ENCODE results near the gene ADAMTS16. TPM values are rescaled to one million over a fixed set of nuclear protein-coding genes. Genes with fewer than 3 reads are reported as not detected.
A peak's percentile ranks its signal among the peaks of the same experiment; 100 is the strongest.

The ADAMTS16 gene
- polyA plus RNA-seq, 4 donors = 43.5 to 84.3 (median 72.6) TPM

GRCh38 chr5:5335700-5336264 is 195.7 kb downstream of the ADAMTS16 start:
- no peak for DNase-seq (ENCODE audit: low read depth in 4 of 4, low spot score in 3 of 4)

- DNase-seq (ENCODE audit: low read depth in 4 of 4, low spot score in 3 of 4) = no peak
Measured at GRCh38 chr5:5339257-5339656, 199.1 kb downstream of the ADAMTS16 start.

GRCh38 chr5:5340206-5340729 is 200.1 kb downstream of the ADAMTS16 start:
- DNase-seq (ENCODE audit: low read depth in 4 of 4, low spot score in 3 of 4) = peak in 3 of 4 donors; percentile 45 to 60 (median 53)

GRCh38 chr5:5341531-5342292 is 201.6 kb downstream of the ADAMTS16 start:
- no peak for DNase-seq (ENCODE audit: low read depth in 4 of 4, low spot score in 3 of 4)

DNA sequence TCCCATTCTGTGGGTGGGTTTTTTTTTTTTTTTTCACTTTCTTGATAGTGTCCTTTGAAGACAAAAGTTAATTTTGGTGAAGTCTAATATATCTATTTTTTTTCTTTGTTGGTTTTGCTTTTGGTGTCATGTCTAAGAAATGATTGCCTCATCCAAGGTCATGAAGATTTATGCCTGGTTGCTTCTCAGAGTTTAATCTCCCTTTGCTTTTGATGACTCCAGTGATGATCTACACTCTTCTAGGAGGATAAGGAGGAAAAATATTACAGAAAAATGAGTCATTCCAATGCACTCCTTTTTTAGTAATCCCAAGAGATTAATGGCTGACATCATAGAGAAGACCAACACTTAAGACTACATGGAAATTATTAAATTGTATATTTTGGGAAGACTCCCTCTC is 202.7 kb downstream of the ADAMTS16 start:
- no peak for DNase-seq (ENCODE audit: low read depth in 4 of 4, low spot score in 3 of 4)

GRCh38 chr5:5343568-5343967 is 203.4 kb downstream of the ADAMTS16 start:
- no peak for DNase-seq (ENCODE audit: low read depth in 4 of 4, low spot score in 3 of 4)

DNA sequence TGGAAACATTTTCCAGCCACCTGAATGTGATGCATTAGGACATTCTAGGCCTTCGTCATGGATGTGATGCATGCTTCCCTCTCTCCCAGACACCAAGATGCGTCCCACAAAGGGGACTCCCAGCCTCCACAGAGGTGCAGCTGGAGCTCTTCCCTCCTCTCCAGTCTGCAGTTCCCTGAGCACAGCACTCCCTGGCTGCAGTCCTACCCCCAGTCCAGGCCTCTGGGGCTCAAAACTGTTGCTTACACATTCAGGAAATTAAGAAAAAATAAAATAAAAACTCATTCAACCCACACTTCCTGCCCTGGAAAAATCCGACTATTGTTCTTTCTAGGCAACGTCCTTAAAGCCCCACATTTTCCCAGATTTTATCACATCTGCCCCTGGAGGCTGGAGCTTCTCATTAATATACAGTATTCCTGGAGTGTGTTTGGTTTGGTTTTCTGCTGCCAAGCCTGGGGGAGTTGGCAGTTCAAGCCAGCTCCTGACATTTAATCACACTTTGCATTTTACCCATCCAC is 204.0 kb downstream of the ADAMTS16 start:
- DNase-seq (ENCODE audit: low read depth in 4 of 4, low spot score in 3 of 4) = no peak

GRCh38 chr5:5344606-5345005 is 204.5 kb downstream of the ADAMTS16 start:
- no peak for DNase-seq (ENCODE audit: low read depth in 4 of 4, low spot score in 3 of 4)

GRCh38 chr5:5347442-5347841 is 207.3 kb downstream of the ADAMTS16 start:
- no peak for DNase-seq (ENCODE audit: low read depth in 4 of 4, low spot score in 3 of 4)

DNA sequence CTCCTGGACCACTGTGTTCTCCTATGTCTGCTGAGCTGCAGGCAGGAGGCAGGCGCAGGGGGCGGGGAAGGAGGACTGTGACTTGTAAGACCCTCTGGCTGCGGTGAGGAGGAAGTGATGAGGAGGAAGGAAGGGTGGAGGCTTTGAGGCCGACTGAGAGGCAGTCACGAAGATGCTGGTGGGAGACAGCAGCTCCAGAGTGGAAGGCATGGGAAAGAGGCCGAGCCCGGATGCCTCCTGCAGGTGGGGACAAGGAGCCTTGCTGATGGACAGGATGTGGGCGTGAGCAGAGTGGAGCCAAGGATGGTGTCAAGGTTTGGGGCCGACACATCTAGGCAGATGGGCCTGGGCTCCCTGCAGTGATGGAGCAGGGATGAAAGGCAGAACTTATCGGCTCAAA is 208.0 kb downstream of the ADAMTS16 start:
- no peak for DNase-seq (ENCODE audit: low read depth in 4 of 4, low spot score in 3 of 4)

DNA sequence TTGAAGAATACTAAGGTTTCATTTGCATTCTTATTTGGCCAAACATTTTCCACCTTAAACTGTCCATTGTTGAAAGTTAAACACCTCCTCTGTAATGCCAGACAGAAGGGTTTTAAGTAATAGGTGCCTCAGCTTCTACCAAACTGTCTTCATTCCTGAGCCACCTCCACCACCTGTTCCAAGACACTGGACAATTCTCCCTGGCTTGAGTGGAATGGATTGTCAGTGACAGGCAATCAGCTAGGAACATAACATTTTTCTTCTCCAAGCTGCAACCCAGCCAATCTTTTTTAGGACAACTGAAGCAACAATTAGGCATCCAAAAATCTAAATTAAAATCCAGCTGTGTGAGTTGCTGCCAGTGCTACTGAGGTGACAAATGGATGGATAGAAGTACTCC is 208.4 kb downstream of the ADAMTS16 start:
- no peak for DNase-seq (ENCODE audit: low read depth in 4 of 4, low spot score in 3 of 4)

GRCh38 chr5:5350101-5350500 is 210.0 kb downstream of the ADAMTS16 start:
- no peak for DNase-seq (ENCODE audit: low read depth in 4 of 4, low spot score in 3 of 4)

- DNase-seq (ENCODE audit: low read depth in 4 of 4, low spot score in 3 of 4) = no peak
Measured at GRCh38 chr5:5351288-5351979, 211.3 kb downstream of the ADAMTS16 start.

DNA sequence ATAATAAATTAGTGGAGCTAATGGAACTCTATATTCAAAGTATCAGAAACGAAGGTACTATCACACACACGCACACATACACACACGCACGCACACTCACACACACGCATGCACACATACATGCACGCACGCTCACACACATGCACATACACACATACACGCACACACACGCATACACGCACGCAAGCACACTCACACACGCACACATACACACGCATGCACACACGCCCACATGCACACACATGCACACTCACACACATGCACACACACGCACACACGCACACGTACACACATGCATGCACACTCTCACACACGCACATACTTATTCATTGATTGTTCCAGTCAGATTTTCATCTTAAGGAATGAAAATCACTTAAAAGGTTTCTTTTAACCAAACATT is 212.5 kb downstream of the ADAMTS16 start:
- DNase-seq (ENCODE audit: low read depth in 4 of 4, low spot score in 3 of 4) = no peak

GRCh38 chr5:5353681-5354080 is 213.6 kb downstream of the ADAMTS16 start:
- DNase-seq (ENCODE audit: low read depth in 4 of 4, low spot score in 3 of 4) = no peak

DNA sequence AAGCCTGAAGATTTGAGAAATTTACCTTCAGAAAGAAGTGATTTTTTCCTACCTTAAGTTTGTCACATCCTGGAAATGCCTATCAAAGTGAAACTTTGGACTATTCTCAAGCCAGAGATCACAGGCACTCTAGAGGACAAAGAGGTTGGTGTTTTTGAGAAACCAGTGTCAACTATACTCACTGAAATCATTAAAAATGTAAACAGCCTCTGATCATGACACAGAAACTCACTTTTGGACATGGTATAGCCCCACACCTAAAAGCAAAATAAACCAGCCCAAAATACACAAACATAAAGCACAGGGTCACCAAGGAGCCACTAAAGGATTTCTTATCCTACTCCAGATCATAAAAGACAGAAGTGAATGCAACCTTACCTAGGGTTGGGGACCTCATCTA is 216.6 kb downstream of the ADAMTS16 start:
- DNase-seq (ENCODE audit: low read depth in 4 of 4, low spot score in 3 of 4) = no peak

DNA sequence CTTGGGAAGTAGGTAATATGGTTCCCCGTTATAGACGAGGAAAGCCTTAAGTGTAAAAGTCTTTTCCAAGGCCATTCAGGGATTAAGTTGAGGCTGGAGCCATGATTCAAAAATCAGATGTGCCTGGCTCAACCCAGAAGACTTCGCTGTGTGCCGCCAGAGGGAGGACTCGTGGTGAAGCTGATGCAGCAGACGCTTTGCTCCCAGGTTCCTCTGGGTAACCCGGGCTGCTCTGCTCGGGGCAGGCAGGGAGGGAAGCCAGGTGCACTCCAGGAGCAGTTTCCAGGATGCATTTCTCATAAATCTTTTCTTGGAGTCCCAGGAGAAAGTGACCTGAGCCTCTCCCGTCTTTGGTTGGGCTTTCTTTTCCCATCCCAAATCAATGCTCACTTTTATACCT is 219.5 kb downstream of the ADAMTS16 start:
- no peak for DNase-seq (ENCODE audit: low read depth in 4 of 4, low spot score in 3 of 4)

DNA sequence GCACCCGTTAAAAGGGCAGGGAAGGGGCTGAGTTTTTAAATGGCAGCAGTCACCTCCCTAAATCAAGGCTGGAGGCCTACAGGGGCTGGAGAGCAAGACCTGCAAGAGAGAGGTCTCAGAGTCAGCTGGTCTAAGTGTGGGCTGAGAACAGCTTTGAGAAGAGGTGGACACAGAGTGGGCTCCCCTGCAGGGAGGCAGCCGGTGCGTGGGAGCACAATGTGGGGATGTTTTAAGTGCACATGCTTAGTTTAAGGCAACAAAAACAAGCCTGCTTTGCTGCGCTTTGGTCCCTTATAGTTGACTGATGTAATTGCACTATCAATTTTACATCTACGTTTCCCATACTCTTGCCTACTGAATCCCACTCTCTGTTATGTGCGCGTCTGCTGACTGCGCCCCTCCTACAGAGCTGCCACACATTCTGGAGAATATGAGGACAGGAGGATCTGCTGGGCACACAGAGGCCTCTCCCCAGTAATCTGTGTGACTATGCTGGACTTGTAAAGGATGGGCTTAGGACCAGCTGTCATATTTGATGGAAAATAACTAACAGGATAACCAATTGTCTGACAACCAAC is 220.3 kb downstream of the ADAMTS16 start:
- DNase-seq (ENCODE audit: low read depth in 4 of 4, low spot score in 3 of 4) = no peak

- no peak for DNase-seq (ENCODE audit: low read depth in 4 of 4, low spot score in 3 of 4)
Measured at GRCh38 chr5:5360941-5361520, 220.9 kb downstream of the ADAMTS16 start.

- no peak for DNase-seq (ENCODE audit: low read depth in 4 of 4, low spot score in 3 of 4)
Measured at GRCh38 chr5:5363045-5363444, 222.9 kb downstream of the ADAMTS16 start.

GRCh38 chr5:5364932-5365331 is 224.8 kb downstream of the ADAMTS16 start:
- DNase-seq (ENCODE audit: low read depth in 4 of 4, low spot score in 3 of 4) = no peak
